GM12878 (cell line): ENCODE data around the gene RIF1. TPM values are rescaled to one million over a fixed set of nuclear protein-coding genes. Genes with fewer than 3 reads are reported as not detected.

Source experiments
- FOS ChIP-seq: IDR thresholded peaks from 3 replicates; pipeline ENCODE4 v1.6.1; 2011; ENCODE audit warnings: borderline replicate concordance; ENCODE audit not compliant: insufficient read length; ENCODE audit errors: extremely low read depth
- HDAC6 ChIP-seq: fragments of 200-600 bp; sonication (generic); IDR thresholded peaks from one replicate; pipeline ENCODE4 v1.8.0; 2017; ENCODE audit warnings: antibody characterized with exemption; ENCODE audit not compliant: unreplicated experiment
- RUNX3 ChIP-seq: IDR thresholded peaks from 2 replicates; pipeline ENCODE4 v1.6.1; 2012; ENCODE audit warnings: low read length, inconsistent platforms
- SIN3A ChIP-seq: IDR thresholded peaks from 2 replicates; pipeline ENCODE4 v1.6.1; 2012; ENCODE audit warnings: low read depth, low read length, improper control_type of control experiment
- ZBTB40 ChIP-seq: fragments of 450-650 bp; IDR thresholded peaks from 2 replicates; pipeline ENCODE4 v1.6.1; 2016; ENCODE audit warnings: mild to moderate bottlenecking, moderate library complexity, borderline replicate concordance
- ZNF687 ChIP-seq: fragments of 450-650 bp; IDR thresholded peaks from 2 replicates; pipeline ENCODE4 v1.6.1; 2017; ENCODE audit warnings: mild to moderate bottlenecking, moderate library complexity
- polyA plus RNA-seq, 11 experiments: library from polyadenylated mRNA; depleted of rRNA in 4 of 11; unstranded in 6 of 11; stranded (reverse) in 5 of 11; fragments of >200 nt; fragmentation: Nextera tagmentation in 4 of 11; fragmentation: Illumina TruSeq in 1 of 11; extraction: Ambion mirVana in 4 of 11; extraction: Trizol in 1 of 11; gene quantifications; 1 replicate in 1 of 11; 2 replicates in 10 of 11; pipeline versions ENCODE4 v1.2.1 to v1.2.3, GENCODE V29; 2011 to 2016; ENCODE audit warnings: inconsistent platforms in 2 of 11, missing spikeins in 2 of 11, low read depth in 1 of 11
- total RNA-seq, 4 experiments: library from RNA; depleted of rRNA in 3 of 4; stranded (reverse); fragments of >200 nt in 3 of 4; fragmentation: Illumina TruSeq in 1 of 4; extraction: Trizol in 1 of 4; gene quantifications; 2 replicates each; pipeline versions ENCODE4 v1.2.1 to v1.2.3, GENCODE V29; 2013 to 2021
- TF ChIP-seq, protein P1 (sequence below): IDR thresholded peaks from 2 replicates; pipeline ENCODE4 v1.6.1; 2012; ENCODE audit warnings: low read depth, low read length, improper control_type of control experiment

RIF1 gene
- total and polyA plus RNA-seq, 10 of the 15 experiments (the other 5 are each of a cell fraction or from before 2014, with no cell fraction given): 6.3 to 63.2 (median 34.4) TPM

- no peak for TF ChIP-seq ZNF687
- no peak for TF ChIP-seq FOS
- TF ChIP-seq HDAC6: no peak
- no peak for TF ChIP-seq SIN3A
- TF ChIP-seq, protein P1, sequence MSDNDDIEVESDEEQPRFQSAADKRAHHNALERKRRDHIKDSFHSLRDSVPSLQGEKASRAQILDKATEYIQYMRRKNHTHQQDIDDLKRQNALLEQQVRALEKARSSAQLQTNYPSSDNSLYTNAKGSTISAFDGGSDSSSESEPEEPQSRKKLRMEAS: no peak
- TF ChIP-seq ZBTB40: no peak
- no peak for TF ChIP-seq RUNX3
Observed at GRCh38 chr2:151391436-151391835, 18.3 kb upstream of the RIF1 start (continued).
